ENCODE results near the gene PATJ.

DNA sequence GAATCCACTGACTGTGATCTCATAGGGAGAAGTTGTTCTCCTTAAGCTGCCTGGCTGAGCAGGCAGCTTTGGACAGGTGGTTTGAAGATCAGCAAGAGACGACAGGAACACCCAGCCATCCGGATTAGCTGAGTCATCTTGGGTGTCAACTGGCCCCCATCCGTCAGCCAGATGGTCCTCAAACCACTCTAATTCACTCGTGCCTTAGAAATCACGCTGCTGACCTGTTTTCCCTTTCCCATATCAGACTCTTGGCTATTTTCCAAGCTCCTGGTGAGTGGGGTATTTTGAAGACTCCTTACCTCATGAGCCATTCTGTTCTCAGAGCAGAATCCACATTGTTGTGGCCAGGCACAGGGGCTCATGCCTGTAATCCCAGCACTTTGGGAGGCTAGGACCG lies 303.3 kb downstream of the PATJ start:
- TF ChIP-seq CTCF (IDR thresholded peaks at IDR 0.05) (no peak), EP300 (IDR thresholded peaks at IDR 0.05; ENCODE audit: borderline replicate concordance in 1 of 2, low read depth in 1 of 2, low read length in 1 of 2) (no peak)

Measured in SK-N-SH (cell line).